ENCODE measurements around the gene MED29. TPM values are rescaled to one million over a fixed set of nuclear protein-coding genes. Genes with fewer than 3 reads are reported as not detected.
A peak's percentile ranks its signal among the peaks of the same experiment; 100 is the strongest.

The MED29 gene
- total and polyA plus RNA-seq, 5 donors from 2014 or later, result 53.6 to 65.6 (median 59.5) TPM

DNA sequence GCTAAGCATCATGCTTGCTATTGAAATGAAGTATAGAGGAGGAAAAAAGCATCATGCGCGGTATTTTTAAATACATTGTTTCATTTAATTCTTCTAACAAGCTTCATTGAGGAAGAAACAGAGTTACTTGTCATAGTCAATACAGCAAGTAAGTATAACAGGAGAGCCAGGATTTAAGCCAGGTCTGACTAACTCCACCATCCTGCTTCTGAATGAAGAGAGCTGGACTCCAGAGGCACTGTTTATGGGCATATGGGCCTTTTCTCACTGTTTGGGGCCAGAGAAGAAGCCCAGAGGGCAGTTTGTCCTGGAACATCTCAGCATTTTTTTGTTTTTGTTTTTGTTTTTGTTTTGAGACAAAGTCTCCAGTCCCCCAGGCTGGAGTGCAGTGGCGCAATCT, 41.0 kb upstream of the MED29 start:
- peaks cover 5% of the 10 kb centered on the region for H3K4me1 ChIP-seq (ENCODE audit: control insufficient read depth, insufficient read depth, low read length, poor library complexity, severe bottlenecking)
- H3K4me3 ChIP-seq (ENCODE audit: low read depth, low read length), result no peak overlapping the region
- no peak for DNase-seq
- no peaks in the 10 kb centered on the region for H3K9me3 Mint-ChIP-seq
- peaks cover 39% of the 10 kb centered on the region for H3K36me3 Mint-ChIP-seq
- H3K27ac ChIP-seq (ENCODE audit: insufficient read depth, low read length, poor library complexity, severe bottlenecking), result no peak overlapping the region
- H3K36me3 ChIP-seq (ENCODE audit: control insufficient read depth, insufficient read depth, low read length), result peaks cover 39% of the 10 kb centered on the region
- no peaks in the 10 kb centered on the region for H3K9me3 ChIP-seq (ENCODE audit: control insufficient read depth in 2 of 2, low read length in 2 of 2)
- no peak overlapping the region for H3K27ac Mint-ChIP-seq
- peaks cover 29 to 63% (median 32%) of the 10 kb centered on the region in 4 donors for H3K4me1 Mint-ChIP-seq
- no peaks in the 10 kb centered on the region for H3K27me3 ChIP-seq (ENCODE audit: control insufficient read depth, insufficient read depth, low read length)
- no peak for ATAC-seq (ENCODE audit: low read depth in 2 of 2)
- H3K4me3 Mint-ChIP-seq, result no peak overlapping the region
- no peaks in the 10 kb centered on the region for H3K27me3 Mint-ChIP-seq

DNA sequence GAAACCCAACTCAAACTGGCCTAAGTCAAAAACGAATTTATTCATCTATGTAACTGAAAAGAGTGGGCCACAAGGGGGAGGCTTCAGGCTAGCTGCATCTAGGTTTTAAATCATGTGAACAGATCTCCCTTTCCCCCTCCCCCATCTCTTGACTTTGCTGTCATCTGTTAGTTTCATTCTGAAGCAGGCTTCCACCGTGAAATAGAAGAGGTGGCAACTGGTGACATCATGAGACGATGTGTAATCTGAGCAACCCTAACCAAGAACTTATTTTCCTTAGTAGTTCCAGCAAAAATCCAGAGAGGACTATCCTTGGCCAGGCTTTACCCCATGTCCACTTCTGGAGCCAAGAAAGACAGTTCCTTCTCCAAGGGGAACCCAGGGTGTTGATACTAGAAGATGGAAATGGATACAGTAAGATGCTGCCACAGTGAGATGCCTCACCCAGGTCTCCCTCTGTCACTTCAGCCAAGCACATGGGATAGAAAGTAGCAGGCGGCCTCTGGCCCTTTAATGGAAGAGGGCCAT, 39.6 kb upstream of the MED29 start:
- Histone ChIP-seq H3K4me1 (ENCODE audit: control insufficient read depth, insufficient read depth, low read length, poor library complexity, severe bottlenecking) (peaks cover under 1% of the 10 kb centered on the region), H3K9me3 (ENCODE audit: control insufficient read depth in 2 of 2, low read length in 2 of 2) (no peaks in the 10 kb centered on the region), H3K27me3 (ENCODE audit: control insufficient read depth, insufficient read depth, low read length) (no peaks in the 10 kb centered on the region), H3K27ac (ENCODE audit: insufficient read depth, low read length, poor library complexity, severe bottlenecking) (no peak overlapping the region), H3K36me3 (ENCODE audit: control insufficient read depth, insufficient read depth, low read length) (peaks cover 48% of the 10 kb centered on the region), H3K4me3 (ENCODE audit: low read depth, low read length) (no peak overlapping the region)
- Mint-ChIP-seq H3K27me3 (no peaks in the 10 kb centered on the region), H3K4me3 (peak overlapping the region in 1 of 4 donors; percentile 19), H3K27ac (peak overlapping the region; percentile 39 to 83 (median 73)), H3K4me1 (peaks cover 18 to 48% (median 20%) of the 10 kb centered on the region in 4 donors), H3K36me3 (peaks cover 43% of the 10 kb centered on the region), H3K9me3 (no peaks in the 10 kb centered on the region)
- ATAC-seq (ENCODE audit: low read depth in 2 of 2) (peak; percentile 52 to 71), DNase-seq (peak; percentile 12 to 88 (median 33))

- no peaks in the 10 kb centered on the region for H3K4me1 ChIP-seq (ENCODE audit: control insufficient read depth, insufficient read depth, low read length, poor library complexity, severe bottlenecking)
- peaks cover 57% of the 10 kb centered on the region for H3K36me3 ChIP-seq (ENCODE audit: control insufficient read depth, insufficient read depth, low read length)
- Mint-ChIP-seq H3K36me3 (peaks cover 43% of the 10 kb centered on the region), H3K27me3 (no peaks in the 10 kb centered on the region), H3K27ac (peak overlapping the region in 2 of 3 donors; percentile 73 to 83), H3K4me3 (no peak overlapping the region), H3K4me1 (peaks cover 12 to 38% (median 14%) of the 10 kb centered on the region in 4 donors), H3K9me3 (no peaks in the 10 kb centered on the region)
- H3K4me3 ChIP-seq (ENCODE audit: low read depth, low read length), result no peak overlapping the region
- no peaks in the 10 kb centered on the region for H3K27me3 ChIP-seq (ENCODE audit: control insufficient read depth, insufficient read depth, low read length)
- H3K27ac ChIP-seq (ENCODE audit: insufficient read depth, low read length, poor library complexity, severe bottlenecking), result no peak overlapping the region
- ATAC-seq (ENCODE audit: low read depth in 2 of 2) (no peak), DNase-seq (no peak)
- no peaks in the 10 kb centered on the region for H3K9me3 ChIP-seq (ENCODE audit: control insufficient read depth in 2 of 2, low read length in 2 of 2)
These were observed 38.6 kb upstream of the MED29 start for GRCh38 chr19:39352381-39353255.

DNA sequence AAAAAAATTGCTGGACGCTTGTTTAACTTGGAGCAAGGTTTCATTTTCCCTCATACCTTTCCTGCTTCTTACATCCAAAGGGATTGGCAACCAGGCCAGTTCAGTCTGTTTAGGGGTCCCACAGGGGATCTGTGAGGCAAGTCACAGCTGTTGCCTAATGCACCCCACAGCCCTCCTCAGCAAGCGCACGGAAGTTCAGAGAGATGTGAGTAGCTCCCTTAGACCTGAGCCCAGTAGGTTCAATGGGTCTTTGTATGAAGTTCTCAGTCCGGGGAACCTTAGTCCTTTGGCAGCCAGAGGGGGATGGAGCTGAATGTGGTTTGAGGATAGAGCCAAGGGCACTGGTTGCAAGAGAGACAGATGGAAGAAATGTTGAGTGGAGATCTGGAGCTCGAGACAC, 35.9 kb upstream of the MED29 start:
- Mint-ChIP-seq H3K36me3 (peaks cover 42% of the 10 kb centered on the region), H3K4me1 (peaks cover 3 to 16% (median 11%) of the 10 kb centered on the region in 4 donors), H3K27me3 (no peaks in the 10 kb centered on the region), H3K27ac (peak overlapping the region in 1 of 3 donors; percentile 91), H3K9me3 (no peaks in the 10 kb centered on the region), H3K4me3 (no peak overlapping the region)
- H3K27me3 ChIP-seq (ENCODE audit: control insufficient read depth, insufficient read depth, low read length), result no peaks in the 10 kb centered on the region
- DNase-seq (no peak), ATAC-seq (ENCODE audit: low read depth in 2 of 2) (no peak)
- no peaks in the 10 kb centered on the region for H3K9me3 ChIP-seq (ENCODE audit: control insufficient read depth in 2 of 2, low read length in 2 of 2)
- H3K27ac ChIP-seq (ENCODE audit: insufficient read depth, low read length, poor library complexity, severe bottlenecking), result no peak overlapping the region
- H3K4me1 ChIP-seq (ENCODE audit: control insufficient read depth, insufficient read depth, low read length, poor library complexity, severe bottlenecking), result no peaks in the 10 kb centered on the region
- peaks cover 49% of the 10 kb centered on the region for H3K36me3 ChIP-seq (ENCODE audit: control insufficient read depth, insufficient read depth, low read length)
- H3K4me3 ChIP-seq (ENCODE audit: low read depth, low read length), result no peak overlapping the region

GRCh38 chr19:39356073-39356472, 35.1 kb upstream of the MED29 start:
- DNase-seq, result no peak
- H3K36me3 ChIP-seq (ENCODE audit: control insufficient read depth, insufficient read depth, low read length), result peaks cover 57% of the 10 kb centered on the region
- no peaks in the 10 kb centered on the region for H3K4me1 ChIP-seq (ENCODE audit: control insufficient read depth, insufficient read depth, low read length, poor library complexity, severe bottlenecking)
- H3K27me3 ChIP-seq (ENCODE audit: control insufficient read depth, insufficient read depth, low read length), result no peaks in the 10 kb centered on the region
- no peak overlapping the region for H3K4me3 ChIP-seq (ENCODE audit: low read depth, low read length)
- no peaks in the 10 kb centered on the region for H3K9me3 ChIP-seq (ENCODE audit: control insufficient read depth in 2 of 2, low read length in 2 of 2)
- no peak overlapping the region for H3K4me3 Mint-ChIP-seq
- H3K9me3 Mint-ChIP-seq, result no peaks in the 10 kb centered on the region
- no peaks in the 10 kb centered on the region for H3K27me3 Mint-ChIP-seq
- H3K27ac ChIP-seq (ENCODE audit: insufficient read depth, low read length, poor library complexity, severe bottlenecking), result no peak overlapping the region
- peaks cover 3 to 15% (median 10%) of the 10 kb centered on the region in 4 donors for H3K4me1 Mint-ChIP-seq
- H3K27ac Mint-ChIP-seq, result peak overlapping the region in 2 of 3 donors; percentile 62 to 66
- ATAC-seq (ENCODE audit: low read depth in 2 of 2), result no peak
- H3K36me3 Mint-ChIP-seq, result peaks cover 46% of the 10 kb centered on the region

DNA sequence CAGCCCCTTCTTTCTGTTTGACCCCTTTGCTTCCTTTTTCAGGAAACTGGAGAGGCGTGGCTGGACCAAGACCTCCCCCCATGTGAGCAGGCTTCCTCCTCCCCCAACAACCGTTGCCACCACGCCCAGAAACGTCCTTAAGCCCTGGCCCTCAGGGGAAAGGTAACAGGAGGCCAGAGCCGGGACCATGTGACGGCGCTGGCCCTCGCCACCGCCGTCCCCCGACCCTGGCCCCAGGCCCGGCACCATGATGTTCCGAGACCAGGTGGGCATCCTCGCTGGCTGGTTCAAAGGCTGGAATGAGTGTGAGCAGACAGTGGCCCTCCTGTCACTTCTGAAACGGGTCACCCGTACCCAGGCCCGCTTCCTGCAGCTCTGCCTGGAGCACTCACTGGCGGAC, 34.5 kb upstream of the MED29 start:
- Mint-ChIP-seq H3K27me3 (no peaks in the 10 kb centered on the region), H3K36me3 (peaks cover 46% of the 10 kb centered on the region), H3K27ac (peak overlapping the region in 2 of 3 donors; percentile 32 to 65), H3K4me1 (peaks cover under 1 to 9% (median 6%) of the 10 kb centered on the region in 4 donors), H3K4me3 (no peak overlapping the region), H3K9me3 (no peaks in the 10 kb centered on the region)
- Histone ChIP-seq H3K4me3 (ENCODE audit: low read depth, low read length) (no peak overlapping the region), H3K27ac (ENCODE audit: insufficient read depth, low read length, poor library complexity, severe bottlenecking) (no peak overlapping the region), H3K9me3 (ENCODE audit: control insufficient read depth in 2 of 2, low read length in 2 of 2) (no peaks in the 10 kb centered on the region), H3K27me3 (ENCODE audit: control insufficient read depth, insufficient read depth, low read length) (no peaks in the 10 kb centered on the region), H3K36me3 (ENCODE audit: control insufficient read depth, insufficient read depth, low read length) (peaks cover 57% of the 10 kb centered on the region), H3K4me1 (ENCODE audit: control insufficient read depth, insufficient read depth, low read length, poor library complexity, severe bottlenecking) (no peaks in the 10 kb centered on the region)
- ATAC-seq (ENCODE audit: low read depth in 2 of 2) (no peak), DNase-seq (no peak)

DNA sequence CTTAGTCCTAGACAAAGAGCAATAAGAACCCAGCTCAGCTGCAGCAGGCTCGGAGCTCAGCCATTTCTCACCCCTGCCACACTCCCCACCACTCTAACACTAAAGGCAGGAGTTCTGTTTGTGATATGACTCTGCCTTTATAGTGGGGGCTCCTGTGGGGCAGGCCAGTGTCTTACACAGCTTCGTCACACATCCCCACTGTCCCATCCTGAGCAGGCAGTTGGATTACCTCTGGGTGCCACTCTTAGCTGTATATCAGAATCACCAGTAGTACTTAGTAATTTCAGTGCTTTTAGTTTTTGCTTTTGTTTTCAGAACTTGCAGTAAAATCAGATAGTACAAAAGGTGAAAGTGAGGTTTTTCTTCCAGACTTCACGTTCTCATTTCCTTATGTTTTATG, 32.2 kb upstream of the MED29 start:
- no peaks in the 10 kb centered on the region for H3K9me3 Mint-ChIP-seq
- H3K27ac Mint-ChIP-seq, result no peak overlapping the region
- ATAC-seq (ENCODE audit: low read depth in 2 of 2), result no peak

More for the DNA sequence above, 32.2 kb upstream of the MED29 start:
- H3K36me3 Mint-ChIP-seq, result peaks cover 46% of the 10 kb centered on the region
- Histone ChIP-seq H3K27me3 (ENCODE audit: control insufficient read depth, insufficient read depth, low read length) (no peaks in the 10 kb centered on the region), H3K27ac (ENCODE audit: insufficient read depth, low read length, poor library complexity, severe bottlenecking) (no peak overlapping the region), H3K4me3 (ENCODE audit: low read depth, low read length) (no peak overlapping the region), H3K36me3 (ENCODE audit: control insufficient read depth, insufficient read depth, low read length) (peaks cover 69% of the 10 kb centered on the region), H3K4me1 (ENCODE audit: control insufficient read depth, insufficient read depth, low read length, poor library complexity, severe bottlenecking) (no peaks in the 10 kb centered on the region), H3K9me3 (ENCODE audit: control insufficient read depth in 2 of 2, low read length in 2 of 2) (no peaks in the 10 kb centered on the region)
- no peaks in the 10 kb centered on the region for H3K27me3 Mint-ChIP-seq
- peaks cover 0 to 3% (median 0%) of the 10 kb centered on the region in 4 donors for H3K4me1 Mint-ChIP-seq
- DNase-seq, result no peak
- H3K4me3 Mint-ChIP-seq, result no peak overlapping the region
